ENCODE data around the gene MIX23.
A peak's percentile ranks its signal among the peaks of the same experiment; 100 is the strongest.
"Not testable (repeated sequence)": the region's sequence is repeated elsewhere in the genome, so short reads cannot be mapped to it uniquely, and the experiment has no call there.

Gene MIX23

GRCh38 chr3:122392868-122393844, 10.1 kb upstream of the MIX23 start:
- FAIRE-seq: peak; percentile 64

- no peak for FAIRE-seq
Measured at GRCh38 chr3:122391681-122392446, 8.8 kb upstream of the MIX23 start.

- FAIRE-seq: no peak
Measured at GRCh38 chr3:122390665-122391064, 7.6 kb upstream of the MIX23 start.

- FAIRE-seq: no peak
Measured at GRCh38 chr3:122389892-122390291, 6.9 kb upstream of the MIX23 start.

GRCh38 chr3:122389197-122389596, 6.2 kb upstream of the MIX23 start:
- FAIRE-seq: no peak

- no peak for FAIRE-seq
Measured at GRCh38 chr3:122387709-122388108, 4.7 kb upstream of the MIX23 start.

GRCh38 chr3:122383771-122384697, 1.0 kb upstream of the MIX23 start, which contains the start of gene FAM162A:
Gene FAM162A (plus strand): TSS chr3:122384182. CDS start chr3:122384266, 84 bp downstream.
- FAIRE-seq: no peak

- no peak for FAIRE-seq
Measured at GRCh38 chr3:122377975-122378374, 5.1 kb downstream of the MIX23 start.

- no peak for FAIRE-seq
Measured at GRCh38 chr3:122374034-122374433, 9.0 kb downstream of the MIX23 start.

- no peak for FAIRE-seq
Measured at GRCh38 chr3:122366379-122366749, 16.7 kb downstream of the MIX23 start.

GRCh38 chr3:122365582-122366378, 17.3 kb downstream of the MIX23 start:
- FAIRE-seq: not testable (repeated sequence)

- FAIRE-seq: no peak
Measured at GRCh38 chr3:122365073-122365472, 18.0 kb downstream of the MIX23 start.

- no peak for FAIRE-seq
Measured at GRCh38 chr3:122364490-122364889, 18.5 kb downstream of the MIX23 start.

GRCh38 chr3:122362026-122362425, 21.0 kb downstream of the MIX23 start:
- no peak for FAIRE-seq

- FAIRE-seq: no peak
Measured at GRCh38 chr3:122358703-122359032, 24.4 kb downstream of the MIX23 start.

GRCh38 chr3:122357828-122358702, 25.0 kb downstream of the MIX23 start:
- no peak for FAIRE-seq

- no peak for FAIRE-seq
Measured at GRCh38 chr3:122356402-122356801, 26.6 kb downstream of the MIX23 start.

- no peak for FAIRE-seq
Measured at GRCh38 chr3:122355612-122356011, 27.4 kb downstream of the MIX23 start.

- FAIRE-seq: no peak
Measured at GRCh38 chr3:122353893-122354401, 29.1 kb downstream of the MIX23 start.

- FAIRE-seq: no peak
Measured at GRCh38 chr3:122353215-122353614, 29.8 kb downstream of the MIX23 start.

- no peak for FAIRE-seq
Measured at GRCh38 chr3:122351612-122352011, 31.4 kb downstream of the MIX23 start.
